ENCODE measurements around the gene AQP7. TPM values are rescaled to one million over a fixed set of nuclear protein-coding genes. Genes with fewer than 3 reads are reported as not detected.

AQP7 gene
- total RNA-seq = 24.2 TPM

DNA sequence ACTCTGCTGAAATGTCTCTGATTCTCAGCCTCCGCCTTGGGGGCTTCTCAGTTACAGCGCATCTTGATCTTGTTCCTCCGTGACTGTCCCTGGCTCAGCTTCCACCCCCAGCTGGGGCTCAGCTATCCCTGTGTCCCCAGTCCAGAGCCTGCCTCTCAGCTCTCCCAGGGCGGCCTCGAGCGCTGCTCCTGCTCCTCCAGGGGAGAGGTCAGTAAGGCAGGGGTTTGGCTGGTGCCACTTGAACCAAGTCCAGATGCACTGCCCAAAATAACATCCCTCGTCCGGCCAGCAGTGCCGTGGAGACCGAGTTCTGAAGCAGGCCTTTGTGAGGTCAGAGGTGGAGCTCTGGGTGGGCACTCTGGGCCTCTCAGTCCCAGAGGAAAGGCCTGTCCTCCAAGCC, at the start of gene AQP7:
Gene AQP7 (minus strand): TSS at position 198 of the 400 bp plus-strand sequence. CDS start 1,306 bp downstream, outside the sequence.

DNA sequence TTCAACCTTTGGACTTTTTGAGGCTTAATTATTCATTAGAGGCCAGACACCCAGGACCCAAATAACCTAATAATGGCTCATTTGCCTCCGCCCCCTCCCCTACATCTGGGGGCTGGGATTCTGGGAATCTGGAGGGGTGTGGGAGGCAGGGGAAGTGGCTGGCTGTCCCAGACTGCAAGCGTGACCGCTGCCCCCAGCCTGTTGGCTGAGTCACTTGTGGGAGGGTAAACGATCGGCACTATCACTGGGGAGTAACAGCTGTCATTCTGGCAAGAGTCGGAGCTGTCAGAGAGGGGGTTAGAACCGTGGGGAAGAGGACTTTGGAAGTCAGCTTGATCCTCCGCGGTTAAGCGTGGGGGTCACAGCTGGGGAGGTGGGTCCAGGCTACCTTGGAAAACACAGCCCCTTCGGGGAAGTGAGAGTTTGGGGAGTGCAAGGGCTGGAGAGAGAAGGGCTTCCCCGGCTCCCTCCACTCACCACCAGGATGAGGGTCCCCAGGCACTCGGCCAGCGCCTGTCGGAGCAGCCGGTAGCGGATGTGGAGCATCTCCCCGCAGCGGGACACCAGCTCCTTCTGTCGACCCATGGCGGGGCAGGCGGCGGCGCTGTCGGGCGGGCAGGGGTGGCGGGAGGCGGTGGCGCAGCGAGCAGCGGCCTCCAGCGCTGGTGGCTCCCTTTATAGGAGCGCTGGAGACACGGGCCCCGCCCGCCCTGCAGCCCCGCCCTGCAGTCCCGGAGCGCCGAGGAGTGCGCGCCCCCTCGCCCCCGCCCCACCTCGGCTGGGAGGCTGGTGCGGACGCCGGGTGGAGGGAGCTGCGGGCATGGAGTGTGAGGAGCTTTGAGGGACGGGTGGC, 44.8 kb upstream of the AQP7 start, which contains the start of gene AQP3:
Gene AQP3 (minus strand): TSS at position 648 of the 853 bp plus-strand sequence. CDS start 63 bp downstream, at position 585.

Small RNAs within 50 kb of the gene (small RNA-seq; reads per million reads assigned to genes)
- gene AL356218.2 (ENCODE audit: low replicate concordance) = not detected
- not detected for gene RF00019 (ENCODE audit: low replicate concordance)

Other genes starting within 250 kb of the AQP7 start
- 56.2 TPM for gene B4GALT1, start 235.2 kb downstream of the AQP7 start, total RNA-seq
- gene SPINK4, start 162.4 kb downstream of the AQP7 start, total RNA-seq = not detected
- 75.6 TPM for gene BAG1, start 137.9 kb downstream of the AQP7 start, total RNA-seq
- 37.7 TPM for gene CHMP5, start 137.5 kb downstream of the AQP7 start, total RNA-seq
- 26.1 TPM for gene NFX1, start 112.1 kb downstream of the AQP7 start, total RNA-seq
- gene AQP3, start 45.0 kb upstream of the AQP7 start, total RNA-seq = 108 TPM
- 22.0 TPM for gene NOL6, start 71.4 kb upstream of the AQP7 start, total RNA-seq
- gene ANKRD18B, start 121.7 kb upstream of the AQP7 start, total RNA-seq = 1.6 TPM